ENCODE results near the gene SRSF6.
"Not testable (repeated sequence)": the region's sequence is repeated elsewhere in the genome, so short reads cannot be mapped to it uniquely, and the experiment has no call there.

Gene SRSF6

DNA sequence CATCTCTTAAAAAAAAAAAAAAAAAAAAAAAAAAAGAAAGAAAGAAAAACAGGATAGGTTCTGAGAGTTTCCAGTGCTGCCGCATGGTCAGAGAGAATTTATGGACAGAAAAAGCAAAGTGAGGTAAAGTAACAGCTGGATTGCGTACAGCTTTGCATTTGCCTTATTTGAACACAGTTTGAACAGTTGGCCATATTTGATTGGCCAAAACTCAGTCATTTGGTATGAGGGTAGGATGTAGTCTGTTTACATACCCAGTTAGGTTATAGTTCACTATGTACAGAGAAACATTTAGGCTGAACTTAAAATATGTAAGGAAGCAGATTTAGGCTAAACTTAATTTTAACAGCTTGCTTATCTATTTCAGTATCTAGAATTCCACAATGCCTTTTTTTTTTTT, 32.3 kb downstream of the SRSF6 start:
- no peak for DNase-seq

GRCh38 chr20:43492101-43492500, 34.4 kb downstream of the SRSF6 start:
- DNase-seq = no peak

GRCh38 chr20:43495388-43495787, 37.7 kb downstream of the SRSF6 start:
- DNase-seq = no peak

DNA sequence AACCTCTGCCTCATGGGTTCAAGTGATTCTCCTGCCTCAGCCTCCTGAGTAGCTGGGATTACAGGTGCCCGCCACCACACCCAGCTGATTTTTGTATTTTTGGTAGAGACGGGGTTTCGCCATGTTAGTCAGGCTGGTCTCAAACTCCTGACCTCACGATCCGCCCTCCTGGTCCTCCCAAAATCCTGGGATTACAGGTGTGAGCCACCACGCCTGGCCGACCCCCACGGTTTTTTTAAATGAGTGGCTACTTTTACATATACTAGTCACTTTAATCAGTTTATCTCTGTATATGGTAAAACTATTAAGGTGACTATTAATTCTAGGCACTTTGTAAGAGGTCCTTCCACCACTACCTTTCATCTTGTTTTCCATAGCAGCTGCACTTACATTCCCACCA, 44.3 kb downstream of the SRSF6 start:
- not testable (repeated sequence) for DNase-seq

DNA sequence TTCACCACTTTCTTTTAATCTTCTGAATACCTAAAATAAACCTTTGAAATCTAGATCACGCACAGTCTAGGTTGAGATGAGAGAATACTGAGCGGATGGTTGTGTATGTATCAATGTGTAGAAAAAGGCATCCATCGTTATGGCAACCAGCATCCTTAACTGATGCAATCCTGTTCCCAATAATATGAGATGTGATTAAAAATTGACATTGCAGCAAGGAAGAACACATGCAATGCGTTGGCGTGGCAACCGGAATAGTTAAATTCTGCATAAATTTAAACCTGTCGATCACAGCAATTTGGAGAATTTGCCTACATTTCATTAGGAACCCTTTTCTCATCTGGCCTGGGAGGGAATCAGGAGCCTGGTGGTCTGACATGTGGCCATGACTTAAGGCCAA, 48.5 kb downstream of the SRSF6 start:
- no peak for DNase-seq

- no peak for DNase-seq
Measured at GRCh38 chr20:43507150-43508080, 49.7 kb downstream of the SRSF6 start, which contains the start of gene L3MBTL1. Gene L3MBTL1, plus strand, starts transcription at chr20:43507697. Its CDS starts 5,807 bp downstream, at chr20:43513504.

GRCh38 chr20:43508106-43508505, 50.4 kb downstream of the SRSF6 start:
- no peak for DNase-seq

DNA sequence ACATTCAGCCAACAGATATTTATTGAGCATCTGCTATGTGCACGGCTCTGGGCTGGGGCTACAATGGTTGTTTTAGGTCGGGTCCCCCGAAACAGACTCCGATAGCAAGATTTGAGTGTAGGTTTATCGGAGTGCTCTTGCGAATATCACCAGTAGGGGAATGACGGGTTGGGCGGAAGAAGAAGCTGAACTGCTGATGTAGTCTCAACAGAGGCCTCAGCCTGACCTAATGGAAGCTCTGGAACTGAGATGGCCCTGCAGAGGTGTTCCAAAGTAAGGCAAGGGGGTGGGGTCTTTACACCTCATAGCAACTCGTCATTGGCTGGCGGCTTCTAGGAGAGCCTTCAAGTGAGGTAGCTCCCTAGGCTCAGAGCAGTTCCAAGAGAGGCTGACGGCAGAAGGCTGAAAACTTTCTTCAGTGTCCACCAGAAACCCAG, 50.9 kb downstream of the SRSF6 start:
- no peak for DNase-seq

DNA sequence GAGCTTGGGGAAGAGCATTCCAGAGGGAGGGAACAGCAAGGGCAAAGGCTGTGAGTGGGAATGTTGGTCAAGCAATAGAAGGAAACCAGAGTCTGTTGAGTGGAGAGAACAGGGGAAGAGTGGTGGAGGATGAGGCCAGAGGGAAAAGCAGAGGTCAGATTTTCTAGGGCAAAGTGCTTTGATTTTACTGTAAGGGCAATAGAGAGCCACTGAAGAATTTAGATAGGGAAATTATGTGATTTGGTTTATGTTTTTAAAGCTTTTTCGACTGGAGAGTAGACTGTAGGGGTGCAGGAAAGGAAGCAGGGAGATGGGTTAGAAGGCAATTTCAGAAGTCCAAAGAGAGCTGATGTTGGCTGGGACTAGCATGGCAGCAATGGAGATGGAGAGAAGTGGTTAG, 54.2 kb downstream of the SRSF6 start:
- no peak for DNase-seq

GRCh38 chr20:43513372-43513930, 55.8 kb downstream of the SRSF6 start:
- no peak for DNase-seq
